Stimulated activated naive CD4-positive, alpha-beta T cell treated with Interleukin-2 at 50 U/mL for 16 hours (primary cell): ENCODE results near the gene CLEC16A.

Experiments
- DNase-seq: peaks from one replicate; lab custom pipeline; 2025; lab: John Stamatoyannopoulos, UW

The CLEC16A gene

GRCh38 chr16:11164482-11165270 is 220.3 kb downstream of the CLEC16A start:
- DNase-seq, result no peak

- DNase-seq, result no peak
Measured at GRCh38 chr16:11165349-11165748, 221.0 kb downstream of the CLEC16A start.

- no peak for DNase-seq
Measured at GRCh38 chr16:11165894-11166665, 221.7 kb downstream of the CLEC16A start.

- DNase-seq, result no peak
Measured at GRCh38 chr16:11167581-11167980, 223.2 kb downstream of the CLEC16A start.

- DNase-seq, result no peak
Measured at GRCh38 chr16:11168386-11169051, 224.2 kb downstream of the CLEC16A start.

- no peak for DNase-seq
Measured at GRCh38 chr16:11169641-11170040, 225.3 kb downstream of the CLEC16A start.

GRCh38 chr16:11170201-11170600 is 225.8 kb downstream of the CLEC16A start:
- no peak for DNase-seq

GRCh38 chr16:11170696-11171447 is 226.5 kb downstream of the CLEC16A start:
- DNase-seq, result no peak

- DNase-seq, result no peak
Measured at GRCh38 chr16:11171448-11171709, 227.0 kb downstream of the CLEC16A start.

GRCh38 chr16:11171757-11172299 is 227.5 kb downstream of the CLEC16A start:
- DNase-seq, result no peak

GRCh38 chr16:11173426-11173825 is 229.1 kb downstream of the CLEC16A start:
- DNase-seq, result no peak

GRCh38 chr16:11174141-11174540 is 229.8 kb downstream of the CLEC16A start:
- no peak for DNase-seq

GRCh38 chr16:11175106-11175786 is 230.9 kb downstream of the CLEC16A start:
- DNase-seq, result no peak

- no peak for DNase-seq
Measured at GRCh38 chr16:11175787-11176341, 231.5 kb downstream of the CLEC16A start.

- DNase-seq, result no peak
Measured at GRCh38 chr16:11177578-11178160, 233.3 kb downstream of the CLEC16A start.

- no peak for DNase-seq
Measured at GRCh38 chr16:11178424-11178823, 234.1 kb downstream of the CLEC16A start.

- DNase-seq, result no peak
Measured at GRCh38 chr16:11179574-11179973, 235.2 kb downstream of the CLEC16A start.

GRCh38 chr16:11180489-11180888 is 236.1 kb downstream of the CLEC16A start:
- DNase-seq, result no peak

- no peak for DNase-seq
Measured at GRCh38 chr16:11181242-11181898, 237.0 kb downstream of the CLEC16A start.

- no peak for DNase-seq
Measured at GRCh38 chr16:11181899-11182279, 237.5 kb downstream of the CLEC16A start.
